Stomach (tissue), 4 donors: ENCODE data around the gene ZC3H12D.

Experiments
- CTCF ChIP-seq, 7 experiments: fragments of 450-650 bp in 4 of 7; fragments of 200-600 bp in 3 of 7; sonication (generic) in 3 of 7; IDR thresholded peaks; one replicate each; pipeline ENCODE4 v1.5.1; 2016 to 2019; ENCODE audit warnings: antibody characterized with exemption in 7 of 7, control low read depth in 2 of 7, mild to moderate bottlenecking in 1 of 7
- EP300 ChIP-seq: sonication (generic); formaldehyde crosslinking; IDR thresholded peaks from one replicate; pipeline ENCODE4 v1.6.1; 2017; ENCODE audit warnings: antibody characterized with exemption
- POLR2AphosphoS5 ChIP-seq, 3 donors: sonication (generic); formaldehyde crosslinking; IDR thresholded peaks; one replicate each; pipeline ENCODE4 v1.6.1; 2016; ENCODE audit warnings: antibody characterized with exemption in 3 of 3

GRCh38 chr6:149436647-149437046, 48.2 kb downstream of the ZC3H12D start:
- TF ChIP-seq CTCF (IDR thresholded peaks at IDR 0.05) = no peak
- TF ChIP-seq POLR2AphosphoS5 (IDR thresholded peaks at IDR 0.05) = no peak
- no peak for TF ChIP-seq EP300
